ENCODE results near the gene KLK12.

Gene KLK12

DNA sequence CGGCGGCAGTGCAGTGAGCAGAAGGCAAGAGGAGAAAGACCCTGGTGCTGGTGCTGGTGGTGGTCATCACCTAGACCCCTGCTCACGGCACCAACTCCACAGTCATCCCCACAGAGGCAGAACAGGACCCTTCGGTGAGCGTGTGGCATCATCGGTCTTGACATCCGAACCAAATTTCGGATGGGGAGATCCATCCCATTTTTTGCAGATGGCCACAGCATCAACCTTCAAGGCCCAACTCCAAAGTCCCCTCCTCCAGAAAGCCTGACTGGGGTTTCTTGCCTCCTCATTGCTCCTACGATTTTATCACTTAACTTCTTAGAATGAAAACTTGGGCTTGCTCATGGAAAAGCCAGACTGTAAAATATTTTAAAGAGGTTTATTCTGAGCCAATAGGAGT is 8.7 kb upstream of the KLK12 start:
- DNase-seq, result no peak
- no peak for TF ChIP-seq CTCF (IDR thresholded peaks at IDR 0.05; ENCODE audit: low read depth, low read length)
- Histone ChIP-seq H3K4me3 (ENCODE audit: low read depth, low read length) (no peak overlapping the region), H3K4me1 (no peaks in the 10 kb centered on the region), H3K9me3 (no peaks in the 10 kb centered on the region), H3K36me3 (no peaks in the 10 kb centered on the region), H3K27me3 (no peaks in the 10 kb centered on the region)

DNA sequence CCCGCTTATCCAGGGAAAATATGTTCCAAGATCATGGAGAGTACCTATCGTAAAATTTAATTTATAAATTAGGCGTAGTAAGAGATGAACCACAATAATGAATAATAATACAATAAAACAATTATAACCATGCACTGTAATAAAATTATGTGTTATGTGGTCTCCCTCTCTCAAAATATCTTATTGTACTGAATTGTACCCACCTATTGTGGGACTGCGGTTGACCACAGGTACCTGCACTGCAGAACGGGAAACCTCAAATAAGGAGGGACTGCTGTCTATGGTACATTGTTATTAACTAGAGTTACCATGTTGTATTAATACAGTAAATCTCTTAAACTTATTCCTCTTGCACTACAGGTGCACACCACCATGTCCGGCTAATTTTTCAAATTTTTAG is 5.3 kb upstream of the KLK12 start:
- Histone ChIP-seq H3K36me3 (no peaks in the 10 kb centered on the region), H3K27me3 (peaks cover 3% of the 10 kb centered on the region; the same call in 1 of the 2 replicates), H3K4me3 (ENCODE audit: low read depth, low read length) (no peak overlapping the region), H3K9me3 (no peaks in the 10 kb centered on the region), H3K4me1 (no peaks in the 10 kb centered on the region)
- no peak for TF ChIP-seq CTCF (IDR thresholded peaks at IDR 0.05; ENCODE audit: low read depth, low read length)
- no peak for DNase-seq

- no peaks in the 10 kb centered on the region for H3K36me3 ChIP-seq
Observed at GRCh38 chr19:51036519-51036918, 1.7 kb upstream of the KLK12 start.

GRCh38 chr19:51031880-51032225 is 2.9 kb downstream of the KLK12 start:
- TF ChIP-seq CTCF (IDR thresholded peaks at IDR 0.05; ENCODE audit: low read depth, low read length), result no peak
- DNase-seq, result no peak
- H3K4me3 ChIP-seq (ENCODE audit: low read depth, low read length), result no peak overlapping the region

More at GRCh38 chr19:51036519-51036918, 1.7 kb upstream of the KLK12 start:
- TF ChIP-seq CTCF (IDR thresholded peaks at IDR 0.05; ENCODE audit: low read depth, low read length), result no peak
- H3K27me3 ChIP-seq, result peaks cover 3% of the 10 kb centered on the region
- no peaks in the 10 kb centered on the region for H3K4me1 ChIP-seq
- no peaks in the 10 kb centered on the region for H3K9me3 ChIP-seq
- H3K4me3 ChIP-seq (ENCODE audit: low read depth, low read length), result no peak overlapping the region
- DNase-seq, result no peak

GRCh38 chr19:51031220-51031879 is 3.5 kb downstream of the KLK12 start:
- H3K27me3 ChIP-seq, result peaks cover 23% of the 10 kb centered on the region
- H3K4me1 ChIP-seq, result no peaks in the 10 kb centered on the region
- H3K36me3 ChIP-seq, result no peaks in the 10 kb centered on the region
- no peaks in the 10 kb centered on the region; the same call in 1 of the 2 replicates for H3K9me3 ChIP-seq
- H3K4me3 ChIP-seq (ENCODE audit: low read depth, low read length), result no peak overlapping the region
- TF ChIP-seq CTCF (IDR thresholded peaks at IDR 0.05; ENCODE audit: low read depth, low read length), result no peak
- DNase-seq, result no peak

More at GRCh38 chr19:51031880-51032225, 2.9 kb downstream of the KLK12 start:
- Histone ChIP-seq H3K9me3 (no peaks in the 10 kb centered on the region; the same call in 1 of the 2 replicates), H3K4me1 (no peaks in the 10 kb centered on the region), H3K36me3 (no peaks in the 10 kb centered on the region), H3K27me3 (peaks cover 18% of the 10 kb centered on the region)

GRCh38 chr19:51030631-51031030 is 4.2 kb downstream of the KLK12 start:
- no peaks in the 10 kb centered on the region for H3K4me1 ChIP-seq
- no peak for DNase-seq
- TF ChIP-seq CTCF (IDR thresholded peaks at IDR 0.05; ENCODE audit: low read depth, low read length), result no peak
- H3K36me3 ChIP-seq, result no peaks in the 10 kb centered on the region
- H3K27me3 ChIP-seq, result peaks cover 27% of the 10 kb centered on the region
- no peak overlapping the region for H3K4me3 ChIP-seq (ENCODE audit: low read depth, low read length)
- no peaks in the 10 kb centered on the region; the same call in 1 of the 2 replicates for H3K9me3 ChIP-seq
